GM21619 (cell line): ENCODE measurements around the gene SRCAP.

Experiments used
- ATAC-seq: cut with Tn5 transposase; IDR thresholded peaks from one replicate; pipeline ENCODE4 v1.9.1; 2021; ENCODE audit not compliant: unreplicated experiment

The SRCAP gene

GRCh38 chr16:30698816-30699614, at the start of gene SRCAP:
Gene SRCAP (plus strand): TSS chr16:30699171. CDS start chr16:30700825, 1,654 bp downstream.
- peak; percentile 20 for ATAC-seq

DNA sequence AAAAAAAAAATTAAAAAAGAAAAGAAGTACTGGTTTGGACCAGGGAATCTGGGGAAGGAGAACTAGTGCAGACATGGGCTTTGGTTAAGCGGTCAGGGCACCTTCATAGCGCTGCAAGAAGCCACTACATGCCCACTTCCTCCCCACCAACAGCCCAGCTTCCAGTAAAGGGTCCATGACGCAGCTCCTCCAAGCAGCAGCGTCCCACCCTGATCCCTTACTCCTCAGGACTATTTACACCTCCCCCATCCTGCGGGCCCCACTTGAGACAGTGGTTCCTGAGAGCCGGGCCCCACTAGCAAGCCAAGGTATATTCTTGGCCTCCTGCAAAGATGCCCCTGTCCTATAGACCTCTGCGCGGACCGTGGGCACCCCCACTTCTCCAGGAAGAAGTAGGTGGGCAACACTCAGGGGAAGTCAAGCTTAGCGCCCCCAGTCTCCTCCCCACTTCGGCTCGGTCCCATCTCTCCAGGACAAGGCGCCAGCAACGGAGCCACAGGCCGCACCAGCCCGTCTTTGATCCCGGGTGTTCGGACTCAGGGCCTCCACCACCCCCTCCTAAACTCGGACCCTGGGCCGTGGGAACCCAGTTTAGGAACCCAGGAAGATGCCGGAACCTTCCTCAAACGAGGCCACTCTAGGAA, 49.1 kb upstream of the SRCAP start:
- no peak for ATAC-seq

DNA sequence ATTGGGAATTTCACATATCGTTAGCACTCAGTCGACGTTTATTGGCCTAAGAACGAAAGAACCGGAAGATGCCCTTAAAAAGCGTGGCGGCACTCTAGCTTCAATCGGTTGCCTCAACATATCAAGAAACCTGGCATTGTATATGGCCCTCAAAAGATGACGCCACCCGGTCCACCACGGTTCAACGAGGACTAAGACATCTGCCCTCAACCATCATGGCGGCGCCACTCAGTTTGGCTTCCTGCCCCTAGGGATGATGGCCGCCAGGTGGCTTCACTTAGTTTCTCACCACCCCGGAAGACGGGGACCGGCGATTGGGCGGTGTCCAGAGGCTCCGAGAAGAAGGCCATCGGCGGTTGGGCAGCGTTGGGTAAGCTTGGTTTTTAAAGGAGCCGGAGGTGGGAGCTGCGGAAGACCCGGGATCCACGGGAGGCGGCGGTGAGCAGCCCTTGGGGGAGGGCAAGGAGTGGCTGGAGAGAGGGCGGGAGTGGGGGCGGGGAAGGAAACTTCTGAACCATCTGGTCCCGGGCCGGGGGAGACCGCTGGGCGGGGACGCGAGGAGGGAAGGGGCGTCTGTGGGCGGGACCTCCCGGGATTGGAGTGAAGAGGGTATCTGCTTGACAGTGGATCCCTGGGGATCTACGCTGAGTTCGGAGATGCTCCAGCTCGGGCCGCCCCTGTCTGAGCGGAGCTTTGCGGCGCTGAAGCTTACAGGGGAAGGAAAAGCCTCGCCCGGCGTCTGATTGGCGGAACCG, 48.4 kb upstream of the SRCAP start, which contains the start of gene PRR14:
Gene PRR14, plus strand, starts transcription at position 592 of the 755 bp plus-strand sequence. CDS start 686 bp downstream, outside the sequence.
- peak; percentile 66 for ATAC-seq

- peak; percentile 46 for ATAC-seq
These were observed 47.6 kb upstream of the SRCAP start for GRCh38 chr16:30651124-30652004.

- ATAC-seq, result no peak
These were observed 47.0 kb upstream of the SRCAP start for GRCh38 chr16:30652005-30652296.

DNA sequence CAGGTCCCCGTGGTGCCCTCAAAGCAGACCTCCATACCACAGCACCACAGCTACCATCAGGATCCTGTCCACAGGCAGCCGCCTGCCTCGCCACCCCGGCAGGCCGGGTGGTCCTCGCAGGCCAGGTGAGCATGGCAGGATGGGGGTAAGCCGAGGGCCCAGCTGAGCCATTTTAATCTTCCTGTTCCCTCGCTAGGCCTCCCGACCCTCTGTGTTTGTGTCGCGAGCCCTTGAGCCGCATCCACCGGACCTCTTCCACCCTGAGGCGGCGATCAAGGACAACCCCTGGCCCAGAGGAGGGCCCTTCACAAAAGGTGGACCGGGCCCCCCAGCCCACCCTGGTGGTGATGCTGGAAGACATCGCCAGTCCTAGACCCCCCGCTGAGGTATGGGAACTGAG, 46.3 kb upstream of the SRCAP start:
- no peak for ATAC-seq

DNA sequence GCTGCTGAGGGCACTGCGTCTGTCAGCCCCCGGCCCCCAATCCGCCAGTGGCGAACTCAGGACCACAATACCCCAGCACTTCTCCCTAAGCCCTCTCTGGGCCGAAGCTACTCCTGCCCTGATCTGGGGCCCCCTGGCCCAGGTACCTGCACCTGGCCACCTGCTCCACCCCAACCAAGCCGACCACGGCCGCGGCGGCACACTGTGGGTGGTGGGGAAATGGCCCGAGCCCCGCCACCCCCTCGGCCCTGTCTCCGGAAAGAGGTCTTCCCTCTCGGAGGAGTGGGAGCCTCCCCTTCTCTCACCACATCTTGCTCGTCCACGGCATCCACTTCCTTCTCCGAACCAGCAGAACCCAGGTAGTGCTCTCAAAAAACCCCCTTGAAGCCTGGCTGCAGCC, 44.1 kb upstream of the SRCAP start:
- no peak for ATAC-seq

DNA sequence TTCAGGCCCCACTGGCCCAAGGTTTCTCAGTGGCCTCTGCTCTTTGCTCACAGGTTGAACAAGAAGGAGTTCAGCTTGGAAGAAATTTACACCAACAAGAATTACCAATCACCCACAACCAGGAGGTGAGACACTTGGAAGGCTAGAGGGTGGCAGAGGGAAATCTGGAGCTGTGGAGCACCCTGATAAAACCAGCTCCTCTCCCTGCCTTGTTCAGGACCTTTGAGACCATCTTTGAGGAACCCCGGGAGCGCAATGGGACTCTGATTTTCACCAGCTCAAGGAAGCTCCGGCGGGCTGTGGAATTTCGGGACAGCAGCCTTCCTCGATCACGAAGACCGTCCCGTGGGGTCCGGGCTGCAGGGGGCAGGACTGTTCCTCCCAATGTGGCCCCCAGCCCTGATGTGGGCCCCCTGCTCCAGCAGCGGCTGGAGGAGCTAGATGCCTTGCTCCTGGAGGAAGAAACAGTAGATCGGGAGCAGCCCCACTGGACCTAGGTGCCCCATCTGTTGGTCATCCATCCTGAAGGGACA, 43.1 kb upstream of the SRCAP start:
- no peak for ATAC-seq

DNA sequence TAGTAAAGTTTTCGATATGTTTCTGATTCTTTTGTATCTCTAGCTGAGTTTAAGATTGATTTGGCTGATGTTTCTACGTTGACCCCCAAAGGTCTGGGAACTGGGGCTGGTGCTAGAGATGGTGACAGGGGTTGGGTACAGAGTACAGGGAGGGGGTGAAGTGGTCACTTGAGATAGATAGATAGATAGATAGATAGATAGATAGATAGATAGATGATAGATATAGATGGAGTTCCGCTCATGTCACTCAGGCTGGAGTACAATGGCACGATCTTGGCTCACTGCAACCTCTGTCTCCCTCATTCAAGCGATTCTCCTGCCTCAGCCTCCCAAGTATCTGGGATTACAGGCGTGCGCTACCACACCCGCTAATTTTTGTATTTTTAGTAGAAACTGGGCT, 42.6 kb upstream of the SRCAP start:
- ATAC-seq, result no peak

DNA sequence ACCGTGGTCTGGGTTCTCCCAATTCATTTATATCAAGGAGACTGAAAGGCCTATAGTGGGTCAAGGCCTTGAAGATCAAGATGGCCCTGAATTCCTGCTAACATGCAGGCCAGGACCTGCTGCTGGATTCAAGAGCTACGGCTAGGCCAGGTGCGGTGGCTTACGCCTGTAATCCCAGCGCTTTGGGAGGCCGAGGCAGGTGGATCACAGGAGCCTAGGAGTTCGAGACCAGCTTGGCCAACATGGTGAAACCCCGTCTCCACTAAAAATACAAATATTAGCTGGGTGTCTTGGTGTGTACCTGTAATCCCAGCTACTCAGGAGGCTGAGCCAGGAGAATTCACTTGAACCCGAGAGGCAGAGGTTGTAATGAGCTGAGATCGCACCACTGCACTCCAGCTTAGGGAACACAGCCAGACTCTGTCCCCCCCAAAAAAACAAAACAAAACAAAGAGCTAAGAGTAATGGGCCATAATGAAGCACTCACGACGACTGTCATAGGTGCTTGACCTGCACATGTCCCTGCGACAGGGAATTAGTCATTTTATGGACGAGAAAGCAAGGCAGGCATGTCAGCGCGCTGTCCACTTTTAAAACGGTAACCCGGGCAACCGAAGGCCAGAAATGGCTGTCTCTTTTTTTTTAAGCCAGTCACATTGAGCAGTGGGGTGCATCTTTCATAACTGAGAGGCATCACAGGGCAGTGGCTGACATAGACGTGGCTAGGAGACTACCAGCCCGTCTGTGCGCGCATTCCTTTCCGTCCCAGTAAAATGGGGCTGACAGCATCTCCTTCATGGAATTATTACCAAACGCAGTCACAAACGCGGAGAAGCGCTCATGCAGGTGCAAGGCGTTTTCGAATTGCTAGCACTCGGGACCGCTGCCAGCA, 41.8 kb upstream of the SRCAP start:
- no peak for ATAC-seq

GRCh38 chr16:30657866-30658730, 40.9 kb upstream of the SRCAP start, which contains the start of gene FBRS:
Gene FBRS (plus strand): TSS chr16:30658431. CDS start chr16:30659519, 1,088 bp downstream.
- peak; percentile 62 for ATAC-seq

- ATAC-seq, result peak; percentile 44
These were observed 40.1 kb upstream of the SRCAP start for GRCh38 chr16:30658731-30659506.

- no peak for ATAC-seq
These were observed 39.2 kb upstream of the SRCAP start for GRCh38 chr16:30659507-30660423.

- ATAC-seq, result no peak
These were observed 38.3 kb upstream of the SRCAP start for GRCh38 chr16:30660424-30661261.

- ATAC-seq, result no peak
These were observed 36.5 kb upstream of the SRCAP start for GRCh38 chr16:30662449-30662848.

GRCh38 chr16:30663038-30663437, 35.9 kb upstream of the SRCAP start:
- no peak for ATAC-seq
